GM12878 (cell line): ENCODE measurements around the gene CD3E. TPM values are rescaled to one million over a fixed set of nuclear protein-coding genes. Genes with fewer than 3 reads are reported as not detected.

ENCODE experiments used
- ATAC-seq: fragments of 200-7000 bp; cut with Tn5 transposase; 3 replicates; pipeline ENCODE4 v1.9.1; 2020; ENCODE audit warnings: mild to moderate bottlenecking, moderate library complexity
- BruUV-seq: library from RNA; stranded (reverse); fragments of 400-500 nt; replicated peaks from 2 replicates; lab custom pipeline; 2021; lab: Mats Ljungman, UMichigan
- CTCF ChIA-PET: fragments of 300-600 bp; sonication (Branson Sonifier 250); formaldehyde crosslinking; extraction: SDS; loops from one replicate; lab custom pipeline; 2021; ENCODE audit warnings: inconsistent platforms; lab: Yijun Ruan, JAX
- POLR2A ChIA-PET: fragments of 350-600 bp; formaldehyde crosslinking; extraction: SDS; loops from one replicate; lab custom pipeline; 2021; ENCODE audit warnings: inconsistent platforms; lab: Charles Lee
- RAD21 ChIA-PET: fragments of 300-600 bp; sonication (Branson Sonifier 250); formaldehyde crosslinking; loops from one replicate; lab custom pipeline; 2023; ENCODE audit warnings: antibody characterized with exemption; ENCODE audit not compliant: unreplicated experiment; lab: Charles Lee
- SMC1A ChIA-PET: fragments of 300-600 bp; sonication (Branson Sonifier 250); formaldehyde crosslinking; loops from one replicate; lab custom pipeline; 2023; ENCODE audit not compliant: unreplicated experiment, uncharacterized antibody; lab: Charles Lee
- DNase-seq: peaks from one replicate; pipeline ENCODE4 v3.0.0-alpha.2; 2011; ENCODE audit warnings: low read depth, low spot score
- FAIRE-seq: peaks from 3 replicates; lab custom pipeline; 2011; peaks lifted over from hg19 to GRCh38; lab: Jason Lieb, UNC
- H2AFZ ChIP-seq: 2 replicates; pipeline ENCODE4 v1.6.0; 2011; ENCODE audit warnings: low read depth, low read length, control low read depth; ENCODE audit not compliant: control insufficient read depth
- H3K27ac ChIP-seq: 2 replicates; pipeline ENCODE4 v1.5.1; 2011; ENCODE audit warnings: control low read depth; ENCODE audit not compliant: control insufficient read depth, insufficient read depth
- H3K27me3 ChIP-seq, 2 experiments: replicated peaks in 1 of 2; 2 replicates each; pipeline versions ENCODE4 v1.6.0 to v1.6.1; 2011; ENCODE audit warnings: low read length in 1 of 2; ENCODE audit not compliant: control insufficient read depth in 2 of 2, insufficient read depth in 2 of 2
- H3K36me3 ChIP-seq, 2 experiments: 2 replicates each; pipeline ENCODE4 v1.5.1; 2011; ENCODE audit warnings: low read length in 1 of 2; ENCODE audit not compliant: control insufficient read depth in 2 of 2, insufficient read depth in 2 of 2
- H3K4me1 ChIP-seq: 2 replicates; pipeline ENCODE4 v1.6.1; 2011; ENCODE audit warnings: mild to moderate bottlenecking, low read length, moderate library complexity, mixed read lengths; ENCODE audit not compliant: control insufficient read depth, insufficient read depth
- H3K4me2 ChIP-seq: 2 replicates; pipeline ENCODE4 v1.6.0; 2011; ENCODE audit warnings: control low read depth; ENCODE audit not compliant: control insufficient read depth, insufficient read depth
- H3K4me3 ChIP-seq: fragments of 200-600 bp; sonication (generic); 2 replicates; pipeline ENCODE4 v1.5.1; 2016
- H3K79me2 ChIP-seq: 2 replicates; pipeline ENCODE4 v1.6.0; 2011; ENCODE audit warnings: low read length; ENCODE audit not compliant: control insufficient read depth, insufficient read depth
- H3K9ac ChIP-seq: 2 replicates; pipeline ENCODE4 v1.8.0; 2011; ENCODE audit warnings: low read length, control low read depth, mixed read lengths; ENCODE audit not compliant: control insufficient read depth, insufficient read depth
- H3K9me3 ChIP-seq: replicated peaks from 3 replicates; pipeline ENCODE4 v1.5.1; 2011; ENCODE audit warnings: mild to moderate bottlenecking, low read length; ENCODE audit not compliant: control insufficient read depth, insufficient read depth
- H4K20me1 ChIP-seq: 2 replicates; pipeline ENCODE4 v1.6.0; 2011; ENCODE audit not compliant: control insufficient read depth, insufficient read depth
- BHLHE40 ChIP-seq, 2 experiments: fragments of 450-650 bp in 1 of 2; IDR thresholded peaks; 2 replicates each; pipeline ENCODE4 v1.6.1; 2011 to 2017; ENCODE audit warnings: low read depth in 2 of 2, borderline replicate concordance in 1 of 2, improper control_type of control experiment in 1 of 2, low read length in 1 of 2, mild to moderate bottlenecking in 1 of 2
- CHD1 ChIP-seq: IDR thresholded peaks from 2 replicates; pipeline ENCODE4 v1.6.1; 2012; ENCODE audit warnings: low read depth, low read length, improper control_type of control experiment
- CHD2 ChIP-seq: IDR thresholded peaks from 2 replicates; pipeline ENCODE4 v1.6.1; 2011; ENCODE audit warnings: low read depth, low read length, improper control_type of control experiment, borderline replicate concordance
- HDAC2 ChIP-seq: fragments of 200-600 bp; sonication (generic); IDR thresholded peaks from 2 replicates; pipeline ENCODE4 v1.6.1; 2017
- JUND ChIP-seq: IDR thresholded peaks from 2 replicates; pipeline ENCODE4 v1.6.1; 2012; ENCODE audit warnings: low read depth, mild to moderate bottlenecking, low read length, improper control_type of control experiment, moderate library complexity
- MXI1 ChIP-seq: fragments of 150-350 bp; IDR thresholded peaks from 2 replicates; pipeline ENCODE4 v1.6.1; 2011; ENCODE audit warnings: low read depth, mild to moderate bottlenecking, inconsistent platforms, low read length, improper control_type of control experiment
- NR2C2 ChIP-seq: IDR thresholded peaks from 2 replicates; pipeline ENCODE4 v1.6.1; 2011; ENCODE audit warnings: borderline replicate concordance, low read depth; ENCODE audit not compliant: control insufficient read depth, insufficient read length
- REST ChIP-seq: IDR thresholded peaks from 2 replicates; pipeline ENCODE4 v1.6.1; 2012; ENCODE audit warnings: mild to moderate bottlenecking, low read depth, low read length
- RUNX3 ChIP-seq: IDR thresholded peaks from 2 replicates; pipeline ENCODE4 v1.6.1; 2012; ENCODE audit warnings: low read length, inconsistent platforms
- WRNIP1 ChIP-seq: IDR thresholded peaks from 2 replicates; pipeline ENCODE4 v1.6.1; 2011; ENCODE audit warnings: low read depth, low read length, improper control_type of control experiment, borderline replicate concordance
- ZNF592 ChIP-seq: fragments of 450-650 bp; IDR thresholded peaks from 2 replicates; pipeline ENCODE4 v1.6.1; 2017; ENCODE audit warnings: mild to moderate bottlenecking, moderate library complexity
- WGBS: methylation state at CpG from one replicate; pipeline ENCODE4 v1.1.6; 2016; ENCODE audit warnings: low lambda C conversion rate; ENCODE audit not compliant: insufficient replicate concordance, insufficient coverage; ENCODE audit errors: missing lambda C conversion rate; 5-methylcytosine and 5-hydroxymethylcytosine counted together
- in situ Hi-C: fragments of 300-500 bp; cut with MboI; formaldehyde crosslinking; loops from 9 replicates; pipeline ENCODE4 v1.14.3; 2018; ENCODE audit warnings: mixed read lengths
- intact Hi-C: fragments of 100-400 bp; cut with micrococcal nuclease; formaldehyde crosslinking; loops from one replicate; pipeline ENCODE4 v1.14.2; 2022; ENCODE audit not compliant: unreplicated experiment
- polyA plus RNA-seq, 11 experiments: library from polyadenylated mRNA; depleted of rRNA in 4 of 11; unstranded in 6 of 11; stranded (reverse) in 5 of 11; fragments of >200 nt; fragmentation: Nextera tagmentation in 4 of 11; fragmentation: Illumina TruSeq in 1 of 11; extraction: Ambion mirVana in 4 of 11; extraction: Trizol in 1 of 11; gene quantifications; 1 replicate in 1 of 11; 2 replicates in 10 of 11; pipeline versions ENCODE4 v1.2.1 to v1.2.3, GENCODE V29; 2011 to 2016; ENCODE audit warnings: inconsistent platforms in 2 of 11, missing spikeins in 2 of 11, low read depth in 1 of 11
- total RNA-seq, 4 experiments: library from RNA; depleted of rRNA in 3 of 4; stranded (reverse); fragments of >200 nt in 3 of 4; fragmentation: Illumina TruSeq in 1 of 4; extraction: Trizol in 1 of 4; gene quantifications; 2 replicates each; pipeline versions ENCODE4 v1.2.1 to v1.2.3, GENCODE V29; 2013 to 2021

CD3E gene
- total and polyA plus RNA-seq, 10 of the 15 experiments (the other 5 are each of a cell fraction or from before 2014, with no cell fraction given) = 0.10 to 17.3 (median 3.8) TPM

- no peak for ATAC-seq
- no peak overlapping the region for H3K4me2 ChIP-seq
- SMC1A ChIA-PET = interaction anchor here (1.7 kb wide), 1 partner anchor 10 kb away, joined by 7 read pairs; no protein-coding TSS in a partner anchor
Measured at GRCh38 chr11:118341261-118341660, 36.7 kb downstream of the CD3E start.

More at GRCh38 chr11:118341261-118341660, 36.7 kb downstream of the CD3E start:
- H3K27me3 ChIP-seq = no peaks in the 10 kb centered on the region; a peak in 1 of 4 replicates
- no peak for FAIRE-seq
- no peaks in the 10 kb centered on the region for H4K20me1 ChIP-seq
- H2AFZ ChIP-seq = no peak overlapping the region
- no TSS peak for BruUV-seq
- no peaks in the 10 kb centered on the region for H3K9me3 ChIP-seq
- CTCF ChIA-PET = interaction anchor here (1.5 to 3.6 kb wide), 3 partner anchors 11 to 45 kb away, joined by 3 to 17 read pairs (median 10); no protein-coding TSS in a partner anchor
- H3K4me1 ChIP-seq = no peaks in the 10 kb centered on the region
- intact Hi-C loops (no loop called here), in situ Hi-C loops (no loop called here)
- no peak overlapping the region for H3K9ac ChIP-seq
- H3K79me2 ChIP-seq = no peaks in the 10 kb centered on the region
- H3K27ac ChIP-seq = no peak overlapping the region
- no peak for DNase-seq
- WGBS = 98% methylated on average over 3 of the region's 3 CpGs
- no peak for TF ChIP-seq CHD1
- TF ChIP-seq ZNF592 = no peak
- no peak for TF ChIP-seq MXI1
- no peak for TF ChIP-seq NR2C2
- no peak for TF ChIP-seq HDAC2
- TF ChIP-seq REST = no peak
- TF ChIP-seq RUNX3 = no peak
- no peak for TF ChIP-seq JUND
- no peak for TF ChIP-seq WRNIP1
- no peak for TF ChIP-seq CHD2
- no peak for TF ChIP-seq BHLHE40 (IDR thresholded peaks at IDR 0.05; ENCODE audit: borderline replicate concordance in 1 of 2, low read depth in 2 of 2, low read length in 1 of 2)
- H3K4me3 ChIP-seq = no peak overlapping the region
- RAD21 ChIA-PET = interaction anchor here (0.6 kb wide), 1 partner anchor 22 kb away, joined by 3 read pairs; no protein-coding TSS in a partner anchor
- POLR2A ChIA-PET = no interaction called here
- H3K36me3 ChIP-seq = no peaks in the 10 kb centered on the region
